ENCODE results near the gene ZFAND6.

Gene ZFAND6

GRCh38 chr15:80177156-80177555 lies 117.7 kb downstream of the ZFAND6 start:
- FAIRE-seq (no peak), DNase-seq (ENCODE audit: insufficient read length) (no peak)
- no peak for TF ChIP-seq POLR2AphosphoS5 (IDR thresholded peaks at IDR 0.05; ENCODE audit: low read depth, low read length)
- no peak for TF ChIP-seq POLR2A (IDR thresholded peaks at IDR 0.05; ENCODE audit: low read depth, low read length)
- TF ChIP-seq TAF1 (IDR thresholded peaks at IDR 0.05; ENCODE audit: borderline replicate concordance, low read depth, low read length) = no peak

GRCh38 chr15:80179025-80179759 lies 119.7 kb downstream of the ZFAND6 start:
- FAIRE-seq (no peak), DNase-seq (ENCODE audit: insufficient read length) (no peak)
- TF ChIP-seq TAF1 (IDR thresholded peaks at IDR 0.05; ENCODE audit: borderline replicate concordance, low read depth, low read length) = no peak
- TF ChIP-seq POLR2A (IDR thresholded peaks at IDR 0.05; ENCODE audit: low read depth, low read length) = no peak

- TF ChIP-seq POLR2A (IDR thresholded peaks at IDR 0.05; ENCODE audit: low read depth, low read length) (no peak), POLR2AphosphoS5 (IDR thresholded peaks at IDR 0.05; ENCODE audit: low read depth, low read length) (no peak), TAF1 (IDR thresholded peaks at IDR 0.05; ENCODE audit: borderline replicate concordance, low read depth, low read length) (no peak)
- DNase-seq (ENCODE audit: insufficient read length) = no peak
These were observed 120.5 kb downstream of the ZFAND6 start for GRCh38 chr15:80179935-80180334.

GRCh38 chr15:80180468-80180867 lies 121.0 kb downstream of the ZFAND6 start:
- TF ChIP-seq POLR2A (IDR thresholded peaks at IDR 0.05; ENCODE audit: low read depth, low read length) = no peak
- TF ChIP-seq TAF1 (IDR thresholded peaks at IDR 0.05; ENCODE audit: borderline replicate concordance, low read depth, low read length) = no peak
- TF ChIP-seq POLR2AphosphoS5 (IDR thresholded peaks at IDR 0.05; ENCODE audit: low read depth, low read length) = no peak
- no peak for DNase-seq (ENCODE audit: insufficient read length)
- no peak for FAIRE-seq

More at GRCh38 chr15:80179935-80180334, 120.5 kb downstream of the ZFAND6 start:
- FAIRE-seq = no peak

GRCh38 chr15:80180986-80181385 lies 121.5 kb downstream of the ZFAND6 start:
- DNase-seq (ENCODE audit: insufficient read length) (no peak), FAIRE-seq (no peak)
- TF ChIP-seq POLR2A (IDR thresholded peaks at IDR 0.05; ENCODE audit: low read depth, low read length) (no peak), TAF1 (IDR thresholded peaks at IDR 0.05; ENCODE audit: borderline replicate concordance, low read depth, low read length) (no peak), POLR2AphosphoS5 (IDR thresholded peaks at IDR 0.05; ENCODE audit: low read depth, low read length) (no peak)

- no peak for FAIRE-seq
- TF ChIP-seq TAF1 (IDR thresholded peaks at IDR 0.05; ENCODE audit: borderline replicate concordance, low read depth, low read length) = no peak
These were observed 123.3 kb downstream of the ZFAND6 start for GRCh38 chr15:80182611-80183261.

GRCh38 chr15:80183306-80183705 lies 123.8 kb downstream of the ZFAND6 start:
- DNase-seq (ENCODE audit: insufficient read length) (no peak), FAIRE-seq (no peak)
- TF ChIP-seq POLR2A (IDR thresholded peaks at IDR 0.05; ENCODE audit: low read depth, low read length) = no peak
- no peak for TF ChIP-seq TAF1 (IDR thresholded peaks at IDR 0.05; ENCODE audit: borderline replicate concordance, low read depth, low read length)
- TF ChIP-seq POLR2AphosphoS5 (IDR thresholded peaks at IDR 0.05; ENCODE audit: low read depth, low read length) = no peak

More at GRCh38 chr15:80182611-80183261, 123.3 kb downstream of the ZFAND6 start:
- DNase-seq (ENCODE audit: insufficient read length) = no peak

- no peak for FAIRE-seq
- TF ChIP-seq POLR2AphosphoS5 (IDR thresholded peaks at IDR 0.05; ENCODE audit: low read depth, low read length) = no peak
- no peak for DNase-seq (ENCODE audit: insufficient read length)
These were observed 124.4 kb downstream of the ZFAND6 start for GRCh38 chr15:80183886-80184285.

GRCh38 chr15:80184554-80184953 lies 125.1 kb downstream of the ZFAND6 start:
- TF ChIP-seq POLR2AphosphoS5 (IDR thresholded peaks at IDR 0.05; ENCODE audit: low read depth, low read length) = no peak
- TF ChIP-seq POLR2A (IDR thresholded peaks at IDR 0.05; ENCODE audit: low read depth, low read length) = no peak
- TF ChIP-seq TAF1 (IDR thresholded peaks at IDR 0.05; ENCODE audit: borderline replicate concordance, low read depth, low read length) = no peak
- FAIRE-seq = no peak
- no peak for DNase-seq (ENCODE audit: insufficient read length)

GRCh38 chr15:80185152-80185551 lies 125.7 kb downstream of the ZFAND6 start:
- FAIRE-seq (no peak), DNase-seq (ENCODE audit: insufficient read length) (no peak)

GRCh38 chr15:80186066-80186465 lies 126.6 kb downstream of the ZFAND6 start:
- TF ChIP-seq POLR2A (IDR thresholded peaks at IDR 0.05; ENCODE audit: low read depth, low read length) = no peak
- TF ChIP-seq TAF1 (IDR thresholded peaks at IDR 0.05; ENCODE audit: borderline replicate concordance, low read depth, low read length) = no peak
- no peak for TF ChIP-seq POLR2AphosphoS5 (IDR thresholded peaks at IDR 0.05; ENCODE audit: low read depth, low read length)
- DNase-seq (ENCODE audit: insufficient read length) = no peak

More at GRCh38 chr15:80185152-80185551, 125.7 kb downstream of the ZFAND6 start:
- no peak for TF ChIP-seq POLR2A (IDR thresholded peaks at IDR 0.05; ENCODE audit: low read depth, low read length)
- no peak for TF ChIP-seq TAF1 (IDR thresholded peaks at IDR 0.05; ENCODE audit: borderline replicate concordance, low read depth, low read length)
- TF ChIP-seq POLR2AphosphoS5 (IDR thresholded peaks at IDR 0.05; ENCODE audit: low read depth, low read length) = no peak

GRCh38 chr15:80186597-80186996 lies 127.1 kb downstream of the ZFAND6 start:
- TF ChIP-seq POLR2AphosphoS5 (IDR thresholded peaks at IDR 0.05; ENCODE audit: low read depth, low read length) (no peak), TAF1 (IDR thresholded peaks at IDR 0.05; ENCODE audit: borderline replicate concordance, low read depth, low read length) (no peak), POLR2A (IDR thresholded peaks at IDR 0.05; ENCODE audit: low read depth, low read length) (no peak)
- no peak for FAIRE-seq

More at GRCh38 chr15:80186066-80186465, 126.6 kb downstream of the ZFAND6 start:
- FAIRE-seq = no peak

More at GRCh38 chr15:80186597-80186996, 127.1 kb downstream of the ZFAND6 start:
- DNase-seq (ENCODE audit: insufficient read length) = no peak

Data from GM12892 (cell line).